ENCODE data around the gene SHISAL2A. TPM values are rescaled to one million over a fixed set of nuclear protein-coding genes. Genes with fewer than 3 reads are reported as not detected.

Gene SHISAL2A
- total and polyA plus RNA-seq, 7 donors = 8.1 TPM; not detected in 6

DNA sequence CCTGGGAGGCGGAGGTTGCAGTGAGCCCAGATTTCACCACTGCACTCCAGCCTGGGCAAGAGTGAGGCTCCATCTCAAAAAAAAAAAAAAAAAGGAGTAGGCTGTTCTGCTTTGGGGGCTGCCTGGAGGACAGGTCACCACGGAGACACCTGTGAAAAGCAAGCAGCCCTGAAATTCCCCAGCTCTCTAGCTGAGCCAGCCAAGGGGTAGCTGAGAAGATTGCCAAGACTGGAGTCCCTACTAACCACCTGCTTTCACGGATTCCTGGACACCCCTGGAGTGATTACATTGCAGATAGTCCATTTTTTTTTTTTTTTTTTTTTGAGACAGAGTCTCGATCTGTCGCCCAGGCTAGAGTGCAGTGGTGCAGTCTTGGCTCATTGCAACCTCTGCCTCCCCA, 18.3 kb upstream of the SHISAL2A start:
- Histone ChIP-seq H3K27ac (no peak overlapping the region), H3K9me3 (no peaks in the 10 kb centered on the region), H3K4me1 (no peaks in the 10 kb centered on the region), H3K4me3 (no peak overlapping the region), H3K36me3 (peaks cover 0 to 5% (median 0%) of the 10 kb centered on the region in 4 donors), H3K27me3 (no peaks in the 10 kb centered on the region)
- intact Hi-C loops (cut with DNase I) = no loop called here
- 94 to 97% methylated on average over 5 of the region's 5 CpGs for WGBS, 2 donors
- no peak for DNase-seq
- TF ChIP-seq, protein P1, sequence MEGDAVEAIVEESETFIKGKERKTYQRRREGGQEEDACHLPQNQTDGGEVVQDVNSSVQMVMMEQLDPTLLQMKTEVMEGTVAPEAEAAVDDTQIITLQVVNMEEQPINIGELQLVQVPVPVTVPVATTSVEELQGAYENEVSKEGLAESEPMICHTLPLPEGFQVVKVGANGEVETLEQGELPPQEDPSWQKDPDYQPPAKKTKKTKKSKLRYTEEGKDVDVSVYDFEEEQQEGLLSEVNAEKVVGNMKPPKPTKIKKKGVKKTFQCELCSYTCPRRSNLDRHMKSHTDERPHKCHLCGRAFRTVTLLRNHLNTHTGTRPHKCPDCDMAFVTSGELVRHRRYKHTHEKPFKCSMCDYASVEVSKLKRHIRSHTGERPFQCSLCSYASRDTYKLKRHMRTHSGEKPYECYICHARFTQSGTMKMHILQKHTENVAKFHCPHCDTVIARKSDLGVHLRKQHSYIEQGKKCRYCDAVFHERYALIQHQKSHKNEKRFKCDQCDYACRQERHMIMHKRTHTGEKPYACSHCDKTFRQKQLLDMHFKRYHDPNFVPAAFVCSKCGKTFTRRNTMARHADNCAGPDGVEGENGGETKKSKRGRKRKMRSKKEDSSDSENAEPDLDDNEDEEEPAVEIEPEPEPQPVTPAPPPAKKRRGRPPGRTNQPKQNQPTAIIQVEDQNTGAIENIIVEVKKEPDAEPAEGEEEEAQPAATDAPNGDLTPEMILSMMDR (IDR thresholded peaks at IDR 0.05) = no peak
- no peak for TF ChIP-seq EP300 (IDR thresholded peaks at IDR 0.05)
- TF ChIP-seq POLR2A (IDR thresholded peaks at IDR 0.05) = no peak
- TF ChIP-seq POLR2AphosphoS5 (IDR thresholded peaks at IDR 0.05) = no peak

DNA sequence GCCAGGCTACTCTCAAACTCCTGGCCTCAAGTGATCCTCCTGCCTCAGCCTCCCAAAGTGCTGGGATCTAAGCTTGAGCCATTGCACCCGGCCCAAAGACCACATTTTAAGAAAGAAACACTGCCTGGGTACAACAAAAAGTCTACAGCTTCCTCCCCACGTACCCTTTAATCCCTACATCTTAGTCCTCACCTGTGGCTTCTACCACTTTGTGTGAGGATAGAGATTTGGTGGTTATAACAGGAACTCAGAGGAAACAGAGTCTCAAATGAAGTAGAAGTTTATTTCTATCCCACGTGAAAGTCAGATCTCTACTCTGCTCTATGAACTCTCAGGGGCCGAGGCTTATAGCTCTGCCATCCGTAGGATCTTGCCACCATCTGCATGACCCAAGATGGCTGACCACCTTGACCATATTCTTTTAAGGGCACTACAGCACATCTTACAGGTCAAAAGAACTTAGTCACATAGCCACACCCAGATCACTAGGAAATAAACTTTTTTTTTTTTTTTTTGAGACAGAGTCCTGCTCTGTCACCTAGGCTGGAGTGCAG, 17.4 kb upstream of the SHISAL2A start:
- Histone ChIP-seq H3K4me3 (no peak overlapping the region), H3K27me3 (no peaks in the 10 kb centered on the region), H3K9me3 (no peaks in the 10 kb centered on the region), H3K27ac (no peak overlapping the region), H3K4me1 (no peaks in the 10 kb centered on the region), H3K36me3 (peaks cover 0 to 1% (median 0%) of the 10 kb centered on the region in 4 donors)
- intact Hi-C loops (cut with DNase I) = no loop called here
- 71 to 82% methylated on average over 5 of the region's 5 CpGs for whole genome bisulfite sequencing, 2 donors
- TF ChIP-seq EP300 (IDR thresholded peaks at IDR 0.05) (no peak), POLR2AphosphoS5 (IDR thresholded peaks at IDR 0.05) (no peak), POLR2A (IDR thresholded peaks at IDR 0.05) (no peak)
- TF ChIP-seq, protein P1 (IDR thresholded peaks at IDR 0.05) = no peak
- no peak for DNase-seq

DNA sequence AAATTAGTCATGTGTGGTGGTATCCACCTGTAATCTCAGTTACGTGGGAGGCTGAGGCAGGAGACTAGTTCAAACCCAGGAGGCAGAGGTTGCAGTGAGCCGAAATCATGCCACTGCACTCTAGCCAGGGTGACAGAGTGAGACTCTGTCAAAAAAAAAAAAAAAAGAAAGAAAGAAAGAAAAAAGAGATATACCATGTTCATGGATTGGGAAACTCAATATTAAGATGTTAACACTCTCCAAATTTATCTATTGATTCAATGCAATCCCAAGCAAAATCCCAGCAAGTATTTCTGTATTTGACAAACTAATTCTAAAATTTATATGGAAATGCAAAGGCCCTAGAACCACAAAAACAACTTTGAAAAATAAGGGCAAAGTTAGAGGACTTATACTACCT, 11.0 kb upstream of the SHISAL2A start:
- H3K9me3 ChIP-seq = peaks cover 0 to 17% (median 5%) of the 10 kb centered on the region in 4 donors
- no peaks in the 10 kb centered on the region for H3K4me1 ChIP-seq
- H3K4me3 ChIP-seq = no peak overlapping the region
- intact Hi-C loops (cut with DNase I) = no loop called here
- TF ChIP-seq EP300 (IDR thresholded peaks at IDR 0.05) (no peak), POLR2AphosphoS5 (IDR thresholded peaks at IDR 0.05) (no peak), POLR2A (IDR thresholded peaks at IDR 0.05) (no peak)
- TF ChIP-seq, protein P1 (IDR thresholded peaks at IDR 0.05) = no peak
- 98% methylated on average over 2 of the region's 2 CpGs for WGBS, 2 donors
- no peaks in the 10 kb centered on the region for H3K27me3 ChIP-seq
- no peak for DNase-seq
- H3K27ac ChIP-seq = no peak overlapping the region
- no peaks in the 10 kb centered on the region for H3K36me3 ChIP-seq

DNA sequence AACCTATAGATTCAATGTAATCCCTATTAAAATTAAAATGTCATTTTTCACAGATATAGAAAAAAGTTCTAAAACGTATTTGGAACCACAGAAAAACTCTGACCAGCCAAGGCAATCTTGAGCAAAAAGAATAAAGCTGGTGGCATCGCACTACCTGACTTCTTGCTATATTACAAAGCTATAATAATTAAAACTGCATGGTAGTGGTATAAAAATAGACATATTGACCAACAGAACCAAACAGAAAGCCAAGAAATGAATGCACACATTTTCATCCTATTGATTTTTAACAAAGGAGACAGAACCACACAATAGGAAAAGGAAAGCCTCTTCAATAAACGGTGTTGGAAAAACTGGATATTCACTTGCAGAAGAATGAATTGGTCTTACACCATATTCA, 9.2 kb upstream of the SHISAL2A start:
- no peak for DNase-seq
- H3K27me3 ChIP-seq = no peaks in the 10 kb centered on the region
- H3K4me1 ChIP-seq = no peaks in the 10 kb centered on the region
- intact Hi-C loops (cut with DNase I) = no loop called here
- no peaks in the 10 kb centered on the region for H3K36me3 ChIP-seq
- H3K4me3 ChIP-seq = no peak overlapping the region
- TF ChIP-seq, protein P1 (IDR thresholded peaks at IDR 0.05) = no peak
- TF ChIP-seq POLR2AphosphoS5 (IDR thresholded peaks at IDR 0.05) = no peak
- no peak overlapping the region for H3K27ac ChIP-seq
- peaks cover 0 to 17% (median 5%) of the 10 kb centered on the region in 4 donors for H3K9me3 ChIP-seq
- WGBS, 2 donors = 88 to 95% methylated on average over 3 of the region's 3 CpGs

DNA sequence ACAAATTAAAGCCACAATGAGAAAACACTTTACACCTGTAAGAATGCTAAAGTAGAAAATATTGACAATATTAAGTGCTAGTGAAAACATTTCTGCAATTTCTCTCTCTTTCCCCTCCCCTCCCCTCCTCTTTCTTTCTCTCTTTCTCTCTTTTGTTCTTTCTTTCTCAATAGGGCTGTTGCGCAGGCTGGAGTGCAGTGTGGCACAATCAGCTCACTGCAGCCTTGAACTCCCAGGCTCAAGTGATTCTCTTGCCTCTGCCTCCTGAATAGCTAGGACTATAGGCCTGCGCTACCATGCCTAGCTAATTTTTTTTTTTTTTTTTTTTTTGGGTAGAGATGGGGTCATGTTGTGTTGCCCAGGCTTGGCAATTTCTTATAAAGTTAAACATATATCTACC, 5.9 kb upstream of the SHISAL2A start:
- no peaks in the 10 kb centered on the region for H3K36me3 ChIP-seq
- no peak overlapping the region for H3K4me3 ChIP-seq
- H3K9me3 ChIP-seq = peaks cover 0 to 9% (median 2%) of the 10 kb centered on the region in 4 donors
- H3K4me1 ChIP-seq = no peaks in the 10 kb centered on the region
- WGBS, 2 donors = 94 to 95% methylated on average over 2 of the region's 2 CpGs
- H3K27me3 ChIP-seq = peaks cover 0 to 21% (median 3%) of the 10 kb centered on the region in 3 donors
- DNase-seq = no peak
- TF ChIP-seq POLR2A (IDR thresholded peaks at IDR 0.05) = no peak
- no peak for TF ChIP-seq POLR2AphosphoS5 (IDR thresholded peaks at IDR 0.05)
- TF ChIP-seq EP300 (IDR thresholded peaks at IDR 0.05) = no peak
- TF ChIP-seq, protein P1 (IDR thresholded peaks at IDR 0.05) = no peak
- H3K27ac ChIP-seq = no peak overlapping the region
- intact Hi-C loops (cut with DNase I) = no loop called here
